Stimulated activated CD8-positive, alpha-beta memory T cell treated with anti-CD3 and anti-CD28 coated beads, Interleukin-15, amount 100 ng/mL, for 1 hour (primary cell): ENCODE data around the gene PTCH2.

Experiments
- DNase-seq: peaks from one replicate; pipeline ENCODE4 v3.0.0-alpha.2; 2020; ENCODE audit warnings: low read depth

PTCH2 gene, protein sequence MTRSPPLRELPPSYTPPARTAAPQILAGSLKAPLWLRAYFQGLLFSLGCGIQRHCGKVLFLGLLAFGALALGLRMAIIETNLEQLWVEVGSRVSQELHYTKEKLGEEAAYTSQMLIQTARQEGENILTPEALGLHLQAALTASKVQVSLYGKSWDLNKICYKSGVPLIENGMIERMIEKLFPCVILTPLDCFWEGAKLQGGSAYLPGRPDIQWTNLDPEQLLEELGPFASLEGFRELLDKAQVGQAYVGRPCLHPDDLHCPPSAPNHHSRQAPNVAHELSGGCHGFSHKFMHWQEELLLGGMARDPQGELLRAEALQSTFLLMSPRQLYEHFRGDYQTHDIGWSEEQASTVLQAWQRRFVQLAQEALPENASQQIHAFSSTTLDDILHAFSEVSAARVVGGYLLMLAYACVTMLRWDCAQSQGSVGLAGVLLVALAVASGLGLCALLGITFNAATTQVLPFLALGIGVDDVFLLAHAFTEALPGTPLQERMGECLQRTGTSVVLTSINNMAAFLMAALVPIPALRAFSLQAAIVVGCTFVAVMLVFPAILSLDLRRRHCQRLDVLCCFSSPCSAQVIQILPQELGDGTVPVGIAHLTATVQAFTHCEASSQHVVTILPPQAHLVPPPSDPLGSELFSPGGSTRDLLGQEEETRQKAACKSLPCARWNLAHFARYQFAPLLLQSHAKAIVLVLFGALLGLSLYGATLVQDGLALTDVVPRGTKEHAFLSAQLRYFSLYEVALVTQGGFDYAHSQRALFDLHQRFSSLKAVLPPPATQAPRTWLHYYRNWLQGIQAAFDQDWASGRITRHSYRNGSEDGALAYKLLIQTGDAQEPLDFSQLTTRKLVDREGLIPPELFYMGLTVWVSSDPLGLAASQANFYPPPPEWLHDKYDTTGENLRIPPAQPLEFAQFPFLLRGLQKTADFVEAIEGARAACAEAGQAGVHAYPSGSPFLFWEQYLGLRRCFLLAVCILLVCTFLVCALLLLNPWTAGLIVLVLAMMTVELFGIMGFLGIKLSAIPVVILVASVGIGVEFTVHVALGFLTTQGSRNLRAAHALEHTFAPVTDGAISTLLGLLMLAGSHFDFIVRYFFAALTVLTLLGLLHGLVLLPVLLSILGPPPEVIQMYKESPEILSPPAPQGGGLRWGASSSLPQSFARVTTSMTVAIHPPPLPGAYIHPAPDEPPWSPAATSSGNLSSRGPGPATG

DNA sequence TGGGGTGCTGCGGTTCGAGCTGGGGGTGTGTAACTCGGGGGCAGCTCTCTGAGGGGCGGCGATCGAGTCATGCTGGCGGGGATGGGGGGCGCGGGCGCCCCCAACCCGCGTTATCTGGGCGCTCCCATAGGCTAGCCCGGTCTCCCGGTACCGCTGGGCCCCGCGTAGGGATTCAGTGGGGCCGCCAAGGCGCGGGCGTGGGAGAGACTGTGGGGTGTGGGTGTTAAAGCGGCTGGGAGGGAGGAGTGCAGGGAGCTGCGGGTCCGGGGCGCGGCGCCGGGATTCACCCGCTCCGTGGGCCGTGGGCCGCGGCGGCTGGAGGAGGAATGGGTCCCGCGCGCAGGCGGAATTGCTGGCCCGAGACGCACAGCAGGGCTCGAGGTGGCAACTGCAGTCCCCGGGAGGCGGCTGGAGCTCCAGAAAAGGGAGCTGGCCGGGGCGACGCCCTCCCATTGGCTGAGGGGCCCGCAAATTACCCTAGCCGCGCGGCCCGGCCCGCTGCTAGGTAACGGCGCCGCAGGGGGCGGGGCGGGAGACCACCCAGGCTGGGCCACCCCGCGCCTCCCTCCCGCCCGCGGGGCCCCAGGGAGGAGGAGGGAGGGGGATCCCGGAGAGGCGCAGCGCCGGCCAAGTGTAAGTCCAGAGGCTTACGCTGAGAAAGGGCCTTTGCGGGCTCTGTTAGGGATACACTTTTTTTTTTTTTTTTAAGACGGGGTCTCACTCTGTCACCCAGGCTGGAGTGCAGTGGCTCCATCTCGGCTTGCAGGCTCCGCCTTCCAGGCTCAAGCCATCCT is at the start of gene PTCH2:
Gene PTCH2, minus strand, starts transcription at position 392 of the 794 bp plus-strand sequence. Its CDS starts 321 bp downstream, at position 71.
- DNase-seq, result no peak

DNA sequence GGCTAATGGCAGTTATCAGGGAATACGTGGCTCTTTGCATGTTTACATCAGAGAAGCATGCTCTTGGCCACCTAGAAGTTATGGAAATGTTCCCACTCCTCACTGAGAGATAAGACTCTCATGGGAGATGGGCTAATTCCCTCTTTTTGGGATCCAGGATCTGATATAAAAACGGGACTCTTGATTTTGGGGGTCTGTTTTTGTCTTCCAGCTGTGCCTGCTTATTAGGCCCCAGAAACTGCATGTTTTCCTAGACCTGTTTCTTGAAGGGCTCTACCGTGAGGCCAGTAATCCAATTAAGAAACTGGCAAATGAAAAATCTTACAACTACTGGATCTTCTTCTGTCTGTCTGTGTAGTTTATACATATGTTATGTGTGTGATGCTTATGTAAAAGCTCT is 47.0 kb upstream of the PTCH2 start:
- no peak for DNase-seq

DNA sequence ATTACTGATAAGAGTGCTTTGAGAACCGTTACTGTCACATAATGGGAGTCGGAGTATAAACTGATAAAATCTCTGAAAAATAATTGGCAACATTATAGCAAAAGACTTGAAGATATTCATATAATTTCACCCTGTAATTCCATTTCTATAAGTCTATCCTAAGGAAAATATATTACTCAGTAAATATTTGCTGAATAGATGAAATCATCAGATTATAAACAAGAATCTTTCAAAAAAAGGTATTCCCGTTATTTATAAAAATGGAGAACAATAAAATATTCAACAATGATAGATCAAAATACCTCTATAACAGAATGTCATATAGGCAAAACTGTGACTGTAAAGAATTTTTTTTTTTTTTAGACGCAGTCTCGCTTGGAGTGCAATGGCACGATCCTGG is 42.4 kb upstream of the PTCH2 start:
- DNase-seq, result no peak

DNA sequence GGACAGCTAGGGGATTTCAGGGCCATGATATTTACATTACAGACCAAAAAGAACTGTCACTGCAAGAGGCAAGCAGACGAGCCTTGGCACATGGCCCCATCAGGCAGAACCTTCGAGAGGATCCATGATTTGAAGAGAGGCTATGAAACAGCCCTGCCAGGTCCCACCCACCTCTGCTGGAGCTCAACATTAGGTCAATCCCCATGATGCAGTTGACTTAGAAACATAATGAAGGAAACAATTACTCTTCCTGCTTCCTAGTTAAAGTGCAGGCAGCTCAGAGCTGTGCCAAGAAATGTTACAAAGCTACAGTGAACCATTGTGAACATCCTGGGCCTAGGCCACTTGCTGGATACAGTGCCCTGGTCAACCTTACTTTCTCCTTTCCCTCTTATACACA is 41.7 kb upstream of the PTCH2 start:
- no peak for DNase-seq

DNA sequence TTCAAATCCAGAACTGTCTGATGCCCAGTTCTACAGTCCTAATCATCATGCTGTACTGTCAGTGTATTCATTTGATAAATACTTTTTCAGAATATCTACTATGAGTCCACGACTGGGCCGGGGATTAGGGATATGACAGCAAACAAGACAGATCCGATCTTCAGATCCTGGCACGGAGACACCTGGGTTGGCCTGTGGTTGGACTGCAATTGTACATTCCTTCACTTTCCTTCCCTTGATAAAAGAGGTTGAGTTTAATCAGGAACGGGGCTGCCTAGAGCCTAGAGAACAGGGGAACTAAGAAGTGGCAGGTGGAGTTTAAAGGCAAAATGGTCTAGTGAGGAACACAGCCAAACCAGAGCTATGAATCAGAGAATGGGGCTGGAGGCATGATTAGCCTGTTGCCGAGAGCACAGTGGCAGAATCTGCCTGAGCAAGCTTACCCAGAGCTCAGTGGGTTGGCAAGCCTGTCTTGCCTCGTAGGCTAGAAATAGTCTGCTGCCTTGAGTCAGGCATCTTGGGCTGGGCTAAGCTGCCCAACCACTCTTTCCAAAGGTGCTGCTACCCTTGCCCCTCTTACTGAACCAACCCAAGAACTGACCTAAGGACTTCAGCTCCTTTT is 38.1 kb upstream of the PTCH2 start:
- DNase-seq, result no peak

DNA sequence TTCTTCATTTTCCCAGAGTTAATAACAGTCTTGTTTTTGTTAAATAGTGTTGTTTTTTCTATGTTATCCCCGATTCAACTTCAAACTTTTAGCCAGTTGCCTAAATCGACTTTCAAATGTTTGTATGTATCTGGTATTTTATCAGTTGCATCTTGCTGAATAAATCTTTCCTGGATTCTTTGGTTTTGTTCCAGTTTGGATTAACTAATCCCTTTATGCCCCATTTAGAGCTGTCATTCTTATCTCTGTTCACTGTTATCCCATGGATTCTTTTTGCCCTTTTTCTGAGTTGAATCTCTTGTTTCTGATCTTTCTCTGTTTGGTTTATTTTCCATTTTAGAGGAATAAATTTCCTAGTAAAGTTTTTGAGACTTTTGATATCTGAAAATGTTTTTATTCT is 31.1 kb upstream of the PTCH2 start:
- DNase-seq, result no peak

DNA sequence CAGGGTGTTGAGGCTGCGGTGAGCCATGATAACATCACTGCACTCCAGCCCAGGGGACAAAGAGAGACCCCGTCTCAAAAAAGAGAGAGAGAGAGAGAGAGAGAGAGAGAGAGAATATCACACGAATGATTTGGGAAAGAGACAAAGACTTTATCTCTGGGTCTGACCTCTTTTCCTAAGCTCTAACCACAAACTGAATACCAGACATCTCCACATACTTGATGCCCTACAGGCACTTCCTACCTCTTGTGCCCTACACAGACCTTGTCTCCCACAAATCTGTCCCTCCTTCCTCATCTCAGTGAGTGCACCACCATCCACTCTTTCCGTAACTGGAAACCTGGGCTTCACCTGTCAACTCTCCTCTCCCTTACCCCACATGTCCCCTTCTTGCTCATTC is 27.0 kb upstream of the PTCH2 start:
- DNase-seq, result no peak

DNA sequence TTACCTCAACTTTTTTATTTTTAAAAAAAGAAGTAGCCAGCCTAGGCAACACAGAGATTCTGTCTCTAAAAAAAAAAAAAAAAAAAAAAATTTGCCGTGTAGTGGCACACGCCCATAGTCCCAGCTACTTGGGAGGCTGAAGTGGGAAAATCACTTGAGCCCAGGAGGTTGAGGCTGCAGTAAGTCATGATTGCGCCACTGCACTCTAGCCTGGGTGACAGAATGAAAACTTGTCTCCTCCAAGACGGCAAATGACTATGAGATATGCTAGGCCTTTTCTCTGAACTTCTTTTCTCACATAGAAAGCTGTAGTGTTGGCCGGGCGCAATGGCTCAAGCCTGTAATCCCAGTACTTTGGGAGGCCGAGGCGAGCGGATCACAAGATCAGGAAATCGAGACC is 24.7 kb upstream of the PTCH2 start:
- no peak for DNase-seq

DNA sequence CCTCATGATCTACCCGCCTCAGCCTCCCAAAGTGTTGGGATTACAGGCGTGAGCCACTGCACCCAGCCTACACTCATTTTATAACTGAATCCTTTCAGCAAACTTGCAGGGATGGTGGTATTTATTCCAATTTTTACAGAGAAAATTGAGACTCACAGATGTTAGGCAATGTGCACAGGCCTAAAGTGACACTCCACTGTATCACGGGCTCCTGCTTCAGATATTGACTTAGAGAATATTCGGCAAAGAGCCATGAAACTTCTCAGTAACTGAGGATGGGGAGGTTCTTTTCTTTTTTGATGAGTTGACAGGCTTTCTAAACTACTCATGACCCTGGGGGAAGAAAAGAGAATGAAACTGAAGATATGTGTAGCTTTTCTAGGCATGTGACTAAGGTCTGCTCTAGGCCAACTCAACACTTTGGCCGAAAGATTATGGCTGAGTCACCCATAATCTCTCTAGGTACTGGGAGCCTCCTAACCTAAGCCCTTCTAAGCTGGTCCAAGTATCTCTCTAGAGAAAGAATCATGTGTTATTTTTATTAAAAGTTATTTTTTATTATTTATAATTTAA is 19.9 kb upstream of the PTCH2 start:
- no peak for DNase-seq

DNA sequence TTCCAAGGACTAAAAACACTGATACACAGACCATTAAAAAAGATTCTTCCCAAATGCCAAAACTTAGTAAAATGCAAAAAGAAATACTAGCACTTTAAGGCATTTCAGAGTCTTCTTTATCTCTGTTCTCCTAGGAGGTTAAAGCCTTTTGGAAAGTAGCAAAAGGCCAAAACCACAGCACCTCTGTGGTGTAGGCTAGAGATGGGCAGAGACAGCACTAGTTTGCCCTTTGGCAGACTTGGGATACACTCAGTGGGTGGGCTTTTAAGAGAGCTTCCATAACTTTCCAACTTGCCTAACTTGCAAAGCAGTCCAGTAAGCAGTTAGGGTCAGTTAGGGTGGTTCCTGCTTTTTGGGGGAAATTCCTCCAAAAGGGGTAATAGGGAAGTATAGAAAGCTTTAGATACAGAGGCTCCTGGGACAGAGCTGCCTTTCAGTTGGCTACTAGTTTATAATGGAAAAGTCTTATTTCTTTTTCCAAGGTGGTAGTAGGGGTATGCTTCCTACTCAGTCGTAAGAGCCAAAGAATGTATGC is 17.9 kb upstream of the PTCH2 start:
- DNase-seq, result no peak

DNA sequence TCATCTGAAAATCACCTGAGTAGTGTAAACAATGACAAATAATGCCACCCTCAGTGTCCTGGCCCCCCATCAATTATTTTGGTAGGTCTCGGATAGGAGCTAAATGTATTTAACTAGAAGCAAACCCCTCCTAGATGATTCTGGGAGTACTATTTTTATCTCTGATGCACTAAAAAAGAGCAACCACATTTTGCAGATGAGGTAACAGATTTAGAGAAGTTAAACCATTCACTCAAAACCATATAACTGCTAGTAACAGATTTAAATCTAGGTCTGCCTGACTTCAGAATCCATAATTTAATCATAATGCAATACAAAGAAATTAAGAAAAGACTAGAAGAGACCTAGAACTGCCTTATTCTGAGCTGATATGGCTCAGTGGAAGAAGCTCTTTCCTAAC is 17.3 kb upstream of the PTCH2 start:
- DNase-seq, result no peak

DNA sequence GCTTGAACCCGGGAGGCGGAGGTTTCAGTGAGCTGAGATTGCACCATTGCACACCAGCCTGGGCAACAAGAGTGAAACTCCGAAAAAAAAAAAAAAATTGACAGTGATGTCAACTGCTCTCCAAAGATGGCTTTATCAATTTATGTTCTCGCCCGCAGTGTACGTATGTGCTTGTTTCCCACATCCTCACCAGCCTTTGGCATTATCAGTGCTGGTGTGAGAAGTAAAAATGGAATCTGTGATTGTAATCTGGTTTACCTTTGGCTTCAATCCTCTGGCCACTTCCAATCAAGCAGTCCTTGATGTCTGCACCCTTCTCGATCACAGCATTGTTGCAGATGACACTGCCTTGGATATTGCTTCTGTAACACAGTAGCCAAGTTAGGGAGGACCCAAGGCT is 14.4 kb upstream of the PTCH2 start:
- no peak for DNase-seq

DNA sequence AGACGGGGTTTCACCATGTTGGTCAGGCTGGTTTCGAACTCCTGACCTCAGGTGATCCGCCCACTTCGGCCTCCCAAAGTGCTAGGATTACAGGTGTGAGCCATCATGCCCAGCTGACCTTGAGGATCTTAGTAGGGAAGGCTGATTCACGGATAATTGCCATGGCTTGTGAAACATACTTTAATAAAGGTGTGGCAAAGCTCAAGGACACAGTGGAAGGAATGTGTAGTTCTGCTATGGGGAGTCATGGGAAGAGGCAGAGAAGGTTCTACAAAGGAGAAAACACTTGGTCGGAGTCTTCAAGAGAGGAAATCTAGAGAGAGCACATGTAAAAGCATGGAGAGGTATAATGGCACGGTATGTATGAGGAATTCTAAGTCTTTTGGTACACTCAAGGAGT is 12.7 kb upstream of the PTCH2 start:
- no peak for DNase-seq

DNA sequence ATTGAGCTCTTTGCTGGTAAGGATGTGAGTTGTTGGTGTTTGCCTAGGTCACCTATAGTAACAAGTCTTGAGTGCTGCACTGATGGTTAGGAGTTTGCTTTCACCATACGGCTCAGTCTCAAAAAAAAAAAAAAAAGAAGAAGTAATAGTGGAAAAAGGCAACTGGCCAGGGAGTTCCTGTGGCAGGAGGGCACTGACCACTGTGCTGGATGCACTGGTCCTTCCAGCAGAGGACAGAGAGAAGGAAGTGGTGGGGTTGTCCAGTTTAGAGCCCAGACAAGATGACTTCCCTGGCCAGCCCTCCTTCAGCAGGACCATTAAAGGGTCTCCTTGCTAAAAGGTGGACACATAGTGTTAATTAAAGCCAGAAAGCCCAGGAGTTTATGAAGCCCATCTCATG is 11.9 kb upstream of the PTCH2 start:
- DNase-seq, result no peak

DNA sequence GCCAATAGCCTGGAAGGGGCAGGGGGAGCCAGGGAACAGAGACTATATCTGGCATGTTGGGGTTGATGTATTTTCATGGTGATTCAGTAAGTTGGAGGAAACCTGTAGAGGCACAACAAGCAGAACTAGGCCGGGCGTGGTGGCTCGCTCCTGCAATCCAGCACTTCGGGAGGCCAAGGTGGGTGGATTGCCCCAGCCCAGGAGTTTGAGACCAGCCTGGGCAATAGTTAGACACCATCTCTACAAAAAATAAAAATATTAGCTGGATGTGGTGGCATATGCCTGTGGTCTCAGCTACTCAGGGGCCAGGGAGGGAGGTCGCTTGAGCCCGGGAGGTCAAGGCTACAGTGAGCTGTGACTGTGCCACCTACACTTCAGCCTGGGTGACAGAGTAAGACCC is 10.1 kb upstream of the PTCH2 start:
- no peak for DNase-seq

DNA sequence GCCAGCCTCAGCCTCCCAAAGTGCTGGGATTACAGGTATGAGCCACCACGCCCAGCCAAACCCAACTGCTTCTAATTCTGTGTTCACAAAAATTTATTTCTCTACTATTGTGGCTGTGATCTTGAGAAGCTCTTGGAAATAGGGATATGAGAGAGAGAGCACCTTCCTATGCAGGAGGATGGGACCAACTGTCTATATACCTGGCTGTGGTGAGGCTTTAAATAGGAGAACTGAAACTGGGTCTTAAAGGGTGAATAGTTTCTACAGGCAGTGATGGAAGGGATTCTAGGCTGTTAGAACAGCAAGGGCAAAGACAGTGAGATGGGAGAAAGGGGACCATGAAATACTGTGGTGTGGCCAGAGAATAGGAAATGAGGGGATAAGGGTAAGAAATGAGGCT is 8.3 kb upstream of the PTCH2 start:
- no peak for DNase-seq

DNA sequence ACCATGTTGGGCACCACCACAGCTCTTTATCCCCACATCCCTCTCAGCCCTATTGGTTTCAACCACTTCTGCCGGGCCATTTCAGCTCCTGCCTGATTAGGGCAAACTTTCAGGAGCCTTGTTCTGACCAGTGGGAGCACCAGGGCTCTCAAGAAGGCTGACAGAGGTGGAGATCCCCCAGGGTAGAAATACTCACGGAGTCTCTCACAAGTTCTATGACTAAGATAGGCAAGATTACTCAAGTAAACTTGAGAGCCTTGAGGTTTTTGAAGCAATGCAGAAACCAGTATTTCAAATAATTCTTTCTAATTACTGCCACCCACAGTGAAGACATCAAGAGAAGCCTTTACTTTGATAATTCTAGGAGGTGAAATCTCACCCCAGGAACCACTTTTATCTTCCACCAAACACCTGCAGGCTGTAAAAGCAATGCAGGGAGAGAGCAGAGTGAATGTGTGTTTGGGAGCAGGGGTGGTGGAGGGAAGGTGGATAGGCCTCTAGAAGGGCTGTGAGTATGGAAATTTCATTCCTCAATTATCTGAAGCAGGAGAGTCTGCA is 6.6 kb upstream of the PTCH2 start:
- DNase-seq, result no peak

DNA sequence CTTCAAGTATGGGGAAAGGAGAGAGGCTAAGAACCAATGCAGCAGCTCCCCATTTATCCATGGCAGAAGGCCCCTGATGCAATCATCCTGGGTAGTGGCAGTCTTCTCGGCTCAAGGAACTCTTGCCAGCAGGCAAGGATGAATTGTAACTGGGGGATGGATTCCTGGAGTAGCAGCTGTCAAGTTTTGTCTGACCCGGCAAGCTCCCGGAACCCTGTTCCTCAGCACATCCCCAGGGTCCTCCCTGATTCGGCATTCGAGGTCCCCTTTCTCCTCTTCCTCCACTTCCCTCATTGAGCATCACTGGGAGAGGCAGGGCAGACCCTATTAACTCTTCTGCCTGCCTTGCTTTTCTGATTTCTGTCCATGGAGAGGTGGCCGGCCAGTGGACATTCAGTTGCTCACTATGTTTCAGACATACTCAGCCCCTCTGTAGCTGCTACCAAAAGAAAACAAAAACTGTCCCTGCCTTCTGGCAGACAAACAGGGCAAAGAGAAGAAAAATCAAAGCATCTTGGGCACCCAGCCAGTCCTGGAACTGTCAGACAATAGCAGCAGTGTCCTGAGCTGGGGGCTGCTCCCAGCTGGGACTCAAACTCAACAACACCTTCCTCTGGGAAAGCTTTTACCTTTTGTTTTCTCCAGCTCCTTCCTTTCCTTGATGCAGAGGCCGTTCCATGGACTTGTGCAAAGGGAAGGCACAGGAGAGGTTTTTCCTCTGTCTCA is 5.6 kb upstream of the PTCH2 start:
- DNase-seq, result no peak

DNA sequence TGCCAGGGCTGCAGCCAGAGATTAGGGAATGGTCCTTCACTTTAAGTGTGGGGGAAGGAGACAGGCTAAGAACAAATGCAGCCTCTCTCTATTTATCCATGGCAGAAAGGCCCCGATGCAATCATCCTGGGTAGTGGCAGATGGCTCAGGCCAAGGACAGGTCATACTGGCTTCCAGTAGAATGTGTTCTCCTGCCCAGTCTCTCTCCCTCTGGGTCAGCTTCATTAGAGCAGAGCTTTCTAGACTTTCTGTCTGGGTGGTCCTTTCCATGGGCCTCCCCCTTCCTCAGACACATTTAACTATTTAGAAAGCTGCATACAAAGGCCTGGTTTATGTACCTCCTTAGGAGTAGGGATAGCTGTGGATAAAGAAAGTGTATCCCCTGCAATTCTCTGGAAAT is 4.8 kb upstream of the PTCH2 start:
- DNase-seq, result no peak

DNA sequence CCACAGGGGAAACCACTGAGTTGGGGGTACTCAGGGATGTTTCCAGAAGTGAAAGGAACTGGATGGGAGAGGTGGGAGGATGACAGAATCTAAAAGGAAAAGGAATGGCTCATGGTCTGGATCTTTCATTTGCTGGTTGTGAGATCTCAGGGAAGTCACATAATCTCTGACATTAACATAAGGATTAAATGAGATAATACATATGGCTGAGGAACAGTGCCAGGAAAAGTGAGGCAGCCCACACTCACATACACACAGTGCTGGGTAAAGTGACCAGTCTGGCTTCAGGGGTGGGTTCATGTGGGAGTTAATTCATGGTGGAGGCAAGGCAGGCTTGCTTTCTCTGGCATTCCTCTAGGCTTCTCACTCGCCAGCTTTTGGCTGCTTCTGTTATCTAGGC is 3.9 kb upstream of the PTCH2 start:
- no peak for DNase-seq
